Chondrocyte (in vitro differentiated cells): ENCODE data around the gene ACACA. TPM values are rescaled to one million over a fixed set of nuclear protein-coding genes. Genes with fewer than 3 reads are reported as not detected.

Source experiments
- DNase-seq: peaks from one replicate; pipeline ENCODE4 v3.0.0; 2021; ENCODE audit warnings: mixed read lengths, low spot score
- H3K27ac Mint-ChIP-seq: one replicate; pipeline ENCODE4 v1.8.0; 2021; ENCODE audit warnings: mild to moderate bottlenecking, moderate library complexity, mixed read lengths; ENCODE audit not compliant: unreplicated experiment
- H3K27me3 Mint-ChIP-seq: 2 replicates; pipeline ENCODE4 v1.8.0; 2021; ENCODE audit warnings: low read depth, mixed read lengths
- H3K36me3 Mint-ChIP-seq: 2 replicates; pipeline ENCODE4 v1.8.0; 2021; ENCODE audit warnings: low read depth, mixed read lengths
- H3K4me1 Mint-ChIP-seq: 2 replicates; pipeline ENCODE4 v1.8.0; 2021; ENCODE audit warnings: low read depth, mild to moderate bottlenecking, mixed read lengths
- H3K4me3 Mint-ChIP-seq: one replicate; pipeline ENCODE4 v1.8.0; 2021; ENCODE audit warnings: mild to moderate bottlenecking, moderate library complexity, mixed read lengths; ENCODE audit not compliant: unreplicated experiment
- H3K9me3 Mint-ChIP-seq: 2 replicates; pipeline ENCODE4 v1.8.0; 2021; ENCODE audit warnings: low read depth, mixed read lengths
- total RNA-seq: library from RNA; stranded (reverse); gene quantifications from 3 replicates; pipeline ENCODE4 v1.2.1, GENCODE V29; 2021
- TF ChIP-seq, protein P1 (sequence below): fragments of 200-600 bp; sonication (generic); IDR thresholded peaks from 2 replicates; pipeline ENCODE4 v1.5.0; 2021; ENCODE audit warnings: antibody characterized with exemption, mild to moderate bottlenecking, moderate library complexity

The ACACA gene
- total RNA-seq, 1 donor from 2014 or later: 77.1 TPM

DNA sequence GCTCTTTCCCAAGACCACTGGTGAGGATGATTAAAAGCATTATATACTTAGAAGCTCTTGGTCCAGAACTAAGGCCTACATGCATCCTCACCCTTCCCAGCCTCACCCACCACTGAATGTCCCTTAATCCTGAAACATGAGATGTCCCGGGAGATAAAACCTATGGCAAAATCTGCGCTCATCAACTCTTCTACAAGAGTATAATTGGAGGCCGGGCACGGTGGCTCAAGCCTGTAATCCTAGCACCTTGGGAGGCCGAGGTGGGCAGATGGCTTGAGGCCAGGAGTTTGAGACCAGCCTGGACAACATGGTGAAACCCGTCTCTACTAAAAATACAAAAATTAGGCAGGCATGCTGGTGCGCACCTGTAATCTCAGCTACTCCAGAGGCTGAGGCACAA lies 13.3 kb downstream of the ACACA start:
- H3K27ac Mint-ChIP-seq: no peak overlapping the region
- H3K9me3 Mint-ChIP-seq: no peaks in the 10 kb centered on the region
- H3K36me3 Mint-ChIP-seq: no peaks in the 10 kb centered on the region
- TF ChIP-seq, protein P1, sequence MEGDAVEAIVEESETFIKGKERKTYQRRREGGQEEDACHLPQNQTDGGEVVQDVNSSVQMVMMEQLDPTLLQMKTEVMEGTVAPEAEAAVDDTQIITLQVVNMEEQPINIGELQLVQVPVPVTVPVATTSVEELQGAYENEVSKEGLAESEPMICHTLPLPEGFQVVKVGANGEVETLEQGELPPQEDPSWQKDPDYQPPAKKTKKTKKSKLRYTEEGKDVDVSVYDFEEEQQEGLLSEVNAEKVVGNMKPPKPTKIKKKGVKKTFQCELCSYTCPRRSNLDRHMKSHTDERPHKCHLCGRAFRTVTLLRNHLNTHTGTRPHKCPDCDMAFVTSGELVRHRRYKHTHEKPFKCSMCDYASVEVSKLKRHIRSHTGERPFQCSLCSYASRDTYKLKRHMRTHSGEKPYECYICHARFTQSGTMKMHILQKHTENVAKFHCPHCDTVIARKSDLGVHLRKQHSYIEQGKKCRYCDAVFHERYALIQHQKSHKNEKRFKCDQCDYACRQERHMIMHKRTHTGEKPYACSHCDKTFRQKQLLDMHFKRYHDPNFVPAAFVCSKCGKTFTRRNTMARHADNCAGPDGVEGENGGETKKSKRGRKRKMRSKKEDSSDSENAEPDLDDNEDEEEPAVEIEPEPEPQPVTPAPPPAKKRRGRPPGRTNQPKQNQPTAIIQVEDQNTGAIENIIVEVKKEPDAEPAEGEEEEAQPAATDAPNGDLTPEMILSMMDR: no peak
- no peak for DNase-seq
- no peaks in the 10 kb centered on the region for H3K27me3 Mint-ChIP-seq
- H3K4me3 Mint-ChIP-seq: no peak overlapping the region
- peaks cover 30% of the 10 kb centered on the region for H3K4me1 Mint-ChIP-seq

DNA sequence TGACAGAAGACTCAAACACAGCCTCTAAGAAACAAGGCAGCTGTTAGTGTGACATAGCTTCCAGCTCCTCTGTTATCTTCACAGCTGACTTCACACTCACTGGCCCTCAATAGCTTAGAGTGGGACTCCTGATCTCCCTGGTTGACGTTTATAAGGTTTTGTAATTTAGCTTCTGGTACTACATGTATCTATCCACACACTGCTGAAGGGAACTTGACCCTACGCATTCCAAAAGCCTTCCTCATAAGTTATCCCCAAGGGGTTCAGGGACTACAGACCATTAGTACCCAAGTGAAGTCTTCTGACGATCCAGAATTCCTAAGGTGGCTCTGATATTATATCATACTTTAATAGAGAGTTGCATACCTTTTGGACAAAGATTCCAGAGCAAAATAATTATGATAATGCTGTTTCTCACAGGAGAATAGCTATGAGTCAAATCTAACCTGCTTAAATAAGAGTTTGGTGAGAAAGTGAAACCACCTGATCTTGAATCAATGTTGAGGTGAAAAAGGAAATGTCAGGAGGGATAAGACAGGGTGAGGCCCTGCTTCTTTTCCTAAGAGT lies 14.5 kb downstream of the ACACA start:
- no peak for DNase-seq

DNA sequence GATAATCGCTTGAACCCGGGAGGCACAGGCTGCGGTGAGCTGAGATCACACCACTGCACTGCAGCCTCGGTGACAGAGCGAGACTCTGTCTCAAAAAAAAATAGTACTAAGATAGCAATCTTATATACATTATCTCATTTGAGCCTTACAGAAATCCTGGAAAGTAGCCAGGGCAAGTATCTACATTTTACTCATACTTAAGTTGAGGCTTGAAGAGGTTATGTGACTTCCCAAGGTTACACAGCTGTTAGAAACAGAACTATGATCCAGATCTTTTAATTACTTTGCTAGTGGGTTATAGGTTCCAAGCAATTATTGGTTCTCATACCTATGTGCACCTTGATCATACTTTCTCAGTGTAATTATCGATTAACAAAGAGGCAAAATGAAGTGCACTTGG lies 15.5 kb downstream of the ACACA start:
- H3K36me3 Mint-ChIP-seq: no peaks in the 10 kb centered on the region
- peaks cover 30% of the 10 kb centered on the region for H3K4me1 Mint-ChIP-seq
- no peaks in the 10 kb centered on the region for H3K27me3 Mint-ChIP-seq
- H3K9me3 Mint-ChIP-seq: no peaks in the 10 kb centered on the region
- H3K4me3 Mint-ChIP-seq: no peak overlapping the region
- H3K27ac Mint-ChIP-seq: peak overlapping the region; percentile 17
- DNase-seq: no peak
- TF ChIP-seq, protein P1: no peak

More for the DNA sequence above, 14.5 kb downstream of the ACACA start:
- H3K9me3 Mint-ChIP-seq: no peaks in the 10 kb centered on the region
- H3K27me3 Mint-ChIP-seq: no peaks in the 10 kb centered on the region
- peak overlapping the region; percentile 72 for H3K27ac Mint-ChIP-seq
- TF ChIP-seq, protein P1: no peak
- H3K4me1 Mint-ChIP-seq: peaks cover 30% of the 10 kb centered on the region
- no peak overlapping the region for H3K4me3 Mint-ChIP-seq
- no peaks in the 10 kb centered on the region for H3K36me3 Mint-ChIP-seq

DNA sequence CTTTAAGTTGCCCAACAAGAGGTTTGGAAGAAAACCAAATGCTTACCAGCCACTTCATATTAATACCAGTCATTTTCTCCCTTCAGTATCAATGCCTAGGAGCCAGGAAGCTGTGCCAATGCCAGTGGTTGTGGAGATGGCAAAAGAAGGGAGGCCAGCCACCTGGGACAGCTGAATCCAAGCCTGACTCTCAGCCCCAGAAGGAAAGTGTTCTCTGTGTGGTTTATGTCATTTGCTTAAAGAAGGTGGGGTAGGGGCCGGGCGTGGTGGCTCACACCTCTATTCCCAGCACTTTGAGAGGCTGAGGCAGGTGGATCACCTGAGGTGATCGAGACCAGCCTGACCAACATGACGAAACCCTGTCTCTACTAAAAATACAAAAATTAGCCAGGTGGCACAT lies 17.5 kb downstream of the ACACA start:
- no peak for DNase-seq
- no peaks in the 10 kb centered on the region for H3K27me3 Mint-ChIP-seq
- H3K9me3 Mint-ChIP-seq: no peaks in the 10 kb centered on the region
- H3K4me3 Mint-ChIP-seq: no peak overlapping the region
- no peaks in the 10 kb centered on the region for H3K36me3 Mint-ChIP-seq
- H3K27ac Mint-ChIP-seq: no peak overlapping the region
- H3K4me1 Mint-ChIP-seq: peaks cover 32% of the 10 kb centered on the region
- TF ChIP-seq, protein P1: no peak

DNA sequence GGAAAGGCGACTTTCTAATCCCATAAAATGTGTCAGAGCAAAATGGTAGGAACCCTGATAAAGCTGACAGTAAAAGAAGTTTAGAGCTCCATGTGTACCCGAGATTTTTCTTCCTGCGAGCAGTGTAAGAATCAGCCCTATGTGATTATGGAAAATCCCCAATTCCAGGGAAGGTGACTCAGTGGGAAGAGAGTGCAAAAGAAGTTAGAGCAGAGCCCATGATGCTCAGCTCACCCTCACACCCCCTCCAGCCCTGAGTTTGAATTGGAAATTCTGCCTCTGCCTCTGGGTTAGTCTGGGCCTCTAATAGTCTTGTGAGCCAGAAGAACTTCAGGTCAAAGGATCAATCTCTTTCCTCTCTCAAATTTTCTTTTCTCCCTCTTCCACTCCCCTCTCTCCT lies 18.4 kb downstream of the ACACA start:
- H3K4me1 Mint-ChIP-seq: peaks cover 32% of the 10 kb centered on the region
- no peaks in the 10 kb centered on the region for H3K36me3 Mint-ChIP-seq
- TF ChIP-seq, protein P1: no peak
- no peaks in the 10 kb centered on the region for H3K27me3 Mint-ChIP-seq
- no peak for DNase-seq
- no peak overlapping the region for H3K27ac Mint-ChIP-seq
- no peak overlapping the region for H3K4me3 Mint-ChIP-seq
- no peaks in the 10 kb centered on the region for H3K9me3 Mint-ChIP-seq
